ENCODE measurements around the gene IL21R.

DNA sequence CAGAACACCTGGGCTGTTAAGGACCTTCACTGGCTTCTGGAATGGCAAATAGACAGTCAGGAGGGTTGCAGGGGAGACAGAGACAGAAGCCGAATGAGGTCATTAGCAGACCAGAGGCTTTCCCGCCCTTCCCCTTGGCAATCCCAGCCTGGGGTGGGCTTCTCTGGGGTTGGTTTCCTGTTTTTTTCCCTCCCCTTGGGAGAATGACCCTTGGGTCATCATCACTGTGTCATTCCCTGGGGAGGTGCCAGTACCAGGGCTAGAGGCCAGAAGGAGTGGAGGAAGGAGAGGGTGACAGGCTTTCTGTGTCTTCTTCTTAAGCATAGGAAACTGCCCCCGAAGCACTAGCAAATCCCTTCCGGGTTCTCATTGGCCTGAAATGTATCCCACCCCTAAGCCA lies 42.9 kb upstream of the IL21R start:
- no peak for TF ChIP-seq POLR2A (IDR thresholded peaks at IDR 0.05; ENCODE audit: low read depth, low read length)
- TF ChIP-seq TAF1 (IDR thresholded peaks at IDR 0.05; ENCODE audit: low read depth, low read length) = no peak

Data from GM12891 (cell line).